ENCODE results near the gene RPAP2.

- no peak for TF ChIP-seq CTCF (conservative IDR thresholded peaks at IDR 0.05; ENCODE audit: low read depth, low read length)
- no peak for TF ChIP-seq EZH2 (IDR thresholded peaks at IDR 0.05; ENCODE audit: borderline replicate concordance, low read depth, low read length, poor library complexity, severe bottlenecking)
Observed at GRCh38 chr1:92327794-92328193, 28.9 kb downstream of the RPAP2 start.

All from A673 (cell line).